Sigmoid colon (tissue), 7 donors: ENCODE measurements around the gene AKAP8L. TPM values are rescaled to one million over a fixed set of nuclear protein-coding genes. Genes with fewer than 3 reads are reported as not detected.
A peak's percentile ranks its signal among the peaks of the same experiment; 100 is the strongest.

Source experiments
- DNase-seq: peaks from one replicate; pipeline ENCODE4 v3.0.0-alpha.2; 2019
- H3K27ac ChIP-seq, 4 donors: fragments of 200-600 bp; sonication (generic); one replicate each; pipeline ENCODE4 v1.5.1; 2016 to 2019; ENCODE audit warnings: mild to moderate bottlenecking in 1 of 4
- H3K27me3 ChIP-seq, 3 donors: fragments of 200-600 bp; sonication (generic); one replicate each; pipeline ENCODE4 v1.5.1; 2019; ENCODE audit warnings: mild to moderate bottlenecking in 1 of 3
- H3K36me3 ChIP-seq, 4 donors: fragments of 200-600 bp; sonication (generic); one replicate each; pipeline ENCODE4 v1.5.1; 2016 to 2019
- H3K4me1 ChIP-seq, 4 donors: fragments of 200-600 bp; sonication (generic); one replicate each; pipeline ENCODE4 v1.5.1; 2017 to 2019
- H3K4me3 ChIP-seq, 4 donors: fragments of 200-600 bp; sonication (generic); one replicate each; pipeline ENCODE4 v1.5.1; 2017 to 2019; ENCODE audit warnings: mild to moderate bottlenecking in 2 of 4, moderate library complexity in 1 of 4
- H3K9me3 ChIP-seq, 4 donors: fragments of 200-600 bp in 3 of 4; sonication (generic) in 3 of 4; one replicate each; pipeline versions ENCODE4 v1.5.1 to v1.6.1; 2013 to 2019
- EP300 ChIP-seq, 4 donors: sonication (generic); formaldehyde crosslinking; IDR thresholded peaks; one replicate each; pipeline ENCODE4 v1.6.1; 2017; ENCODE audit warnings: antibody characterized with exemption in 4 of 4
- POLR2A ChIP-seq, 2 donors: fragments of 450-650 bp; IDR thresholded peaks; one replicate each; pipeline ENCODE4 v1.6.1; 2016; ENCODE audit warnings: antibody characterized with exemption in 2 of 2, mild to moderate bottlenecking in 2 of 2, moderate library complexity in 2 of 2
- POLR2AphosphoS5 ChIP-seq, 4 donors: sonication (generic); formaldehyde crosslinking; IDR thresholded peaks; one replicate each; pipeline ENCODE4 v1.6.1; 2017; ENCODE audit warnings: antibody characterized with exemption in 4 of 4
- WGBS, 2 donors: extraction: QIAGEN DNeasy Blood & Tissue Kit; methylation state at CpG; one replicate each; pipeline ENCODE4 v1.1.7; 2013; 5-methylcytosine and 5-hydroxymethylcytosine counted together
- intact Hi-C: fragments of 100-400 bp; cut with DNase I; formaldehyde crosslinking; loops from one replicate; pipeline ENCODE4 v1.15.1; 2023
- polyA plus RNA-seq, 3 donors: library from polyadenylated mRNA; stranded (reverse); fragments of 200-250 nt; gene quantifications; one replicate each; pipeline ENCODE4 v1.2.3, GENCODE V29; 2013
- total RNA-seq, 4 donors: library from RNA; depleted of rRNA; stranded (reverse); fragments of >200 nt; gene quantifications; one replicate each; pipeline ENCODE4 v1.1.0, GENCODE V29; 2016
- TF ChIP-seq, protein P1 (sequence below), 4 experiments: fragments of 450-650 bp in 3 of 4; fragments of 200-600 bp in 1 of 4; IDR thresholded peaks; one replicate each; pipeline ENCODE4 v1.5.1; 2016 to 2019; ENCODE audit warnings: antibody characterized with exemption in 4 of 4, mild to moderate bottlenecking in 3 of 4, moderate library complexity in 2 of 4
- donor health status: healthy with polysubstance abuse.
- donor health status: Bipolar disorder and iron deficiency.
- donor health status: healthy.

AKAP8L gene
- total and polyA plus RNA-seq, 7 donors, result 15.0 to 145 (median 90.5) TPM

- H3K4me1 ChIP-seq, result peaks cover 0 to 7% (median 5%) of the 10 kb centered on the region in 4 donors
- H3K4me3 ChIP-seq, result peak within 1 kb of the TSS in 3 of 4 donors; percentile 23 to 40 (median 32)
- H3K27me3 ChIP-seq, result peaks cover 10 to 63% (median 29%) of the 10 kb centered on the region in 3 donors
- no peaks in the 10 kb centered on the region for H3K36me3 ChIP-seq
- TF ChIP-seq, protein P1, sequence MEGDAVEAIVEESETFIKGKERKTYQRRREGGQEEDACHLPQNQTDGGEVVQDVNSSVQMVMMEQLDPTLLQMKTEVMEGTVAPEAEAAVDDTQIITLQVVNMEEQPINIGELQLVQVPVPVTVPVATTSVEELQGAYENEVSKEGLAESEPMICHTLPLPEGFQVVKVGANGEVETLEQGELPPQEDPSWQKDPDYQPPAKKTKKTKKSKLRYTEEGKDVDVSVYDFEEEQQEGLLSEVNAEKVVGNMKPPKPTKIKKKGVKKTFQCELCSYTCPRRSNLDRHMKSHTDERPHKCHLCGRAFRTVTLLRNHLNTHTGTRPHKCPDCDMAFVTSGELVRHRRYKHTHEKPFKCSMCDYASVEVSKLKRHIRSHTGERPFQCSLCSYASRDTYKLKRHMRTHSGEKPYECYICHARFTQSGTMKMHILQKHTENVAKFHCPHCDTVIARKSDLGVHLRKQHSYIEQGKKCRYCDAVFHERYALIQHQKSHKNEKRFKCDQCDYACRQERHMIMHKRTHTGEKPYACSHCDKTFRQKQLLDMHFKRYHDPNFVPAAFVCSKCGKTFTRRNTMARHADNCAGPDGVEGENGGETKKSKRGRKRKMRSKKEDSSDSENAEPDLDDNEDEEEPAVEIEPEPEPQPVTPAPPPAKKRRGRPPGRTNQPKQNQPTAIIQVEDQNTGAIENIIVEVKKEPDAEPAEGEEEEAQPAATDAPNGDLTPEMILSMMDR (IDR thresholded peaks at IDR 0.05), result no peak
- no peak for TF ChIP-seq EP300 (IDR thresholded peaks at IDR 0.05)
- no peak for TF ChIP-seq POLR2AphosphoS5 (IDR thresholded peaks at IDR 0.05)
- TF ChIP-seq POLR2A (IDR thresholded peaks at IDR 0.05), result no peak
- WGBS, 2 donors, result 30 to 31% methylated on average over 17 of the region's 17 CpGs
- no peak for DNase-seq
- no peaks in the 10 kb centered on the region for H3K9me3 ChIP-seq
- intact Hi-C loops, result no loop called here
- peak within 1 kb of the TSS in 1 of 4 donors; percentile 16 for H3K27ac ChIP-seq
These were observed 45.9 kb upstream of the AKAP8L start, which contains the start of gene RASAL3 for GRCh38 chr19:15464394-15465385. Gene RASAL3 (minus strand): TSS chr19:15464544. CDS start chr19:15464358, 186 bp downstream.

DNA sequence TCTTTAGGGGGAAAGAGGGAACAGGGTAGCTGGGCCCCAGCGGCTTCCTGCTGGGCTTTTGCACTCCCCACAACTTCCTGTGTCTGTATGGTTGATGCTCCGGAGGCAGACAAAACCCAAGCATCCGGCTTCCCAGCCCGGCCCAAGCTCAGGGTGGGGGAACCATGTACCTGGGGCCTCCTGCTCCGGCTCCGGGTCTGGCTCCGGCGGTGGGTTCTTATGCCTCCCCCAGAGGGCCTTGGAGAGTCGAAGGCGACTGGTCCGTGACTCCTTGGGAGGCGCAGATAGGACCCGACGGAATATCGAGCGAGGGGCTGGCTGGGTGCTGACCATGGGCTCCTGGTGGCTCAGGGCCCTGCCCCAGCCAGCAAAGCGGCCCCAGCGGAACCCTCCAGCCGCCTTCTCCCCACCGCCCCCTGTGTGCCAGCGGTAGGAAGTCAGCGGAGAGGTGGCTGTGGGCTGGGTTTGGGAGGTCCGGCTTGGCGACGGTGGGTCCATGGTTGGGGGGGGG, 45.1 kb upstream of the AKAP8L start:
- no peak for TF ChIP-seq POLR2AphosphoS5 (IDR thresholded peaks at IDR 0.05)
- TF ChIP-seq, protein P1 (IDR thresholded peaks at IDR 0.05), result no peak
- no peak for TF ChIP-seq EP300 (IDR thresholded peaks at IDR 0.05)
- TF ChIP-seq POLR2A (IDR thresholded peaks at IDR 0.05), result no peak
- Histone ChIP-seq H3K9me3 (no peaks in the 10 kb centered on the region), H3K36me3 (no peaks in the 10 kb centered on the region), H3K27ac (peak overlapping the region in 1 of 4 donors; percentile 16), H3K4me3 (peak overlapping the region in 3 of 4 donors; percentile 23 to 40 (median 32)), H3K4me1 (no peaks in the 10 kb centered on the region), H3K27me3 (peaks cover 2 to 57% (median 21%) of the 10 kb centered on the region in 3 donors)
- 23 to 55% methylated on average over 25 of the region's 25 CpGs for WGBS, 2 donors
- no peak for DNase-seq
- intact Hi-C loops, result no loop called here

GRCh38 chr19:15461694-15462093, 42.9 kb upstream of the AKAP8L start:
- no peak for DNase-seq
- H3K27me3 ChIP-seq, result peaks cover 11 to 58% (median 32%) of the 10 kb centered on the region in 3 donors
- no peak overlapping the region for H3K4me3 ChIP-seq
- H3K4me1 ChIP-seq, result peaks cover 0 to 15% (median 13%) of the 10 kb centered on the region in 4 donors
- no peaks in the 10 kb centered on the region for H3K36me3 ChIP-seq
- 79 to 83% methylated on average over 2 of the region's 2 CpGs for WGBS, 2 donors
- H3K9me3 ChIP-seq, result no peaks in the 10 kb centered on the region
- intact Hi-C loops, result no loop called here
- TF ChIP-seq POLR2AphosphoS5 (IDR thresholded peaks at IDR 0.05), result no peak
- no peak for TF ChIP-seq EP300 (IDR thresholded peaks at IDR 0.05)
- TF ChIP-seq, protein P1 (IDR thresholded peaks at IDR 0.05), result no peak
- TF ChIP-seq POLR2A (IDR thresholded peaks at IDR 0.05), result no peak
- H3K27ac ChIP-seq, result no peak overlapping the region

- 18 to 55% methylated on average over 54 of the region's 54 CpGs for whole genome bisulfite sequencing, 2 donors
- Histone ChIP-seq H3K27me3 (peaks cover 13 to 62% (median 44%) of the 10 kb centered on the region in 3 donors), H3K9me3 (no peaks in the 10 kb centered on the region), H3K4me1 (peaks cover 0 to 26% (median 24%) of the 10 kb centered on the region in 4 donors), H3K36me3 (no peaks in the 10 kb centered on the region), H3K4me3 (peak overlapping the region in 1 of 4 donors; percentile 8), H3K27ac (no peak overlapping the region)
- intact Hi-C loops, result loop anchor here (10.0 kb wide), 1 partner anchor 377 kb away; no protein-coding TSS in a partner anchor
- no peak for DNase-seq
- TF ChIP-seq POLR2AphosphoS5 (IDR thresholded peaks at IDR 0.05) (no peak), POLR2A (IDR thresholded peaks at IDR 0.05) (no peak), EP300 (IDR thresholded peaks at IDR 0.05) (no peak)
These were observed 39.1 kb upstream of the AKAP8L start for GRCh38 chr19:15457701-15458484.
